ENCODE results near the gene ATP5PB.

The ATP5PB gene

GRCh38 chr1:111509997-111510375 is 60.7 kb downstream of the ATP5PB start:
- DNase-seq = no peak

GRCh38 chr1:111511370-111511769 is 62.1 kb downstream of the ATP5PB start:
- DNase-seq = no peak

Measured in NCI-H2171 (cell line).